Gastroesophageal sphincter (tissue), 3 donors: ENCODE data around the gene SLC35F5.

Source experiments
- POLR2A ChIP-seq, 2 donors: fragments of 450-650 bp; IDR thresholded peaks; one replicate each; pipeline ENCODE4 v1.6.1; 2017; ENCODE audit warnings: antibody characterized with exemption in 2 of 2, mild to moderate bottlenecking in 2 of 2, moderate library complexity in 1 of 2
- POLR2AphosphoS5 ChIP-seq: sonication (generic); formaldehyde crosslinking; IDR thresholded peaks from one replicate; pipeline ENCODE4 v1.6.1; 2017; ENCODE audit warnings: antibody characterized with exemption
- TF ChIP-seq, protein P1 (sequence below), 4 experiments: fragments of 200-600 bp in 2 of 4; fragments of 450-650 bp in 2 of 4; sonication (generic) in 1 of 4; IDR thresholded peaks; one replicate each; pipeline ENCODE4 v1.5.1; 2017 to 2019; ENCODE audit warnings: antibody characterized with exemption in 4 of 4, mild to moderate bottlenecking in 2 of 4, moderate library complexity in 2 of 4

DNA sequence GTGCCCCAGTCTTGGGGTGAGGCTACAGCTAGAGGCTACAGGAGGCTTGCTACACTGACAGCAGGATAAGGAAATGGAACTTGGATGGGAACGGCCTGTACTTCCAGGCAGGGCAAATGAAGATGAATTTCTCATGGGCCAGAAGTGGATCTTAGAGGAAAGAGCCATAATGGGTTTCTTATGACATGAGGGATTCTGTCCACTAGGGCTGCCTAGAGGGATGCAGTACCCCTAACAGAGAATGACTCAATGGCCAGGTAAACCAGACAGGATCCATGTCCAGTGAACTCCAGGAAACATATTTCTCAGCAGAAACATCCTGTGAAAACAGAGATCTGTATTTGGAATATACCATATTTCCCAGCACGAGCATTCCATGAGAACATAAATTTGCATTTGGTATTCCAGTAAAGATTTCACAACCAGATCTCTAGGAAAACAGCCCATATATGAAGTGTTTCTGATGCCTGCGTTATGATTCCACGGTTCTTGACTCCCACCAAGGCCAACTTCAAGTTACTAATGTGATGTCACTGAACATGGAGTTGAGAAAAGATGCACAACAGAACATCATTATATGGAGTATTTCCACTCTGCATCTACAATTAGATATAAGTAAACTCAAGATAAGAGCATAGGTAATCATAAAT lies 11.5 kb upstream of the SLC35F5 start:
- TF ChIP-seq, protein P1, sequence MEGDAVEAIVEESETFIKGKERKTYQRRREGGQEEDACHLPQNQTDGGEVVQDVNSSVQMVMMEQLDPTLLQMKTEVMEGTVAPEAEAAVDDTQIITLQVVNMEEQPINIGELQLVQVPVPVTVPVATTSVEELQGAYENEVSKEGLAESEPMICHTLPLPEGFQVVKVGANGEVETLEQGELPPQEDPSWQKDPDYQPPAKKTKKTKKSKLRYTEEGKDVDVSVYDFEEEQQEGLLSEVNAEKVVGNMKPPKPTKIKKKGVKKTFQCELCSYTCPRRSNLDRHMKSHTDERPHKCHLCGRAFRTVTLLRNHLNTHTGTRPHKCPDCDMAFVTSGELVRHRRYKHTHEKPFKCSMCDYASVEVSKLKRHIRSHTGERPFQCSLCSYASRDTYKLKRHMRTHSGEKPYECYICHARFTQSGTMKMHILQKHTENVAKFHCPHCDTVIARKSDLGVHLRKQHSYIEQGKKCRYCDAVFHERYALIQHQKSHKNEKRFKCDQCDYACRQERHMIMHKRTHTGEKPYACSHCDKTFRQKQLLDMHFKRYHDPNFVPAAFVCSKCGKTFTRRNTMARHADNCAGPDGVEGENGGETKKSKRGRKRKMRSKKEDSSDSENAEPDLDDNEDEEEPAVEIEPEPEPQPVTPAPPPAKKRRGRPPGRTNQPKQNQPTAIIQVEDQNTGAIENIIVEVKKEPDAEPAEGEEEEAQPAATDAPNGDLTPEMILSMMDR (IDR thresholded peaks at IDR 0.05), result no peak
- TF ChIP-seq POLR2A (IDR thresholded peaks at IDR 0.05) (no peak), POLR2AphosphoS5 (no peak)
